ENCODE measurements around the gene SLC44A1.

DNA sequence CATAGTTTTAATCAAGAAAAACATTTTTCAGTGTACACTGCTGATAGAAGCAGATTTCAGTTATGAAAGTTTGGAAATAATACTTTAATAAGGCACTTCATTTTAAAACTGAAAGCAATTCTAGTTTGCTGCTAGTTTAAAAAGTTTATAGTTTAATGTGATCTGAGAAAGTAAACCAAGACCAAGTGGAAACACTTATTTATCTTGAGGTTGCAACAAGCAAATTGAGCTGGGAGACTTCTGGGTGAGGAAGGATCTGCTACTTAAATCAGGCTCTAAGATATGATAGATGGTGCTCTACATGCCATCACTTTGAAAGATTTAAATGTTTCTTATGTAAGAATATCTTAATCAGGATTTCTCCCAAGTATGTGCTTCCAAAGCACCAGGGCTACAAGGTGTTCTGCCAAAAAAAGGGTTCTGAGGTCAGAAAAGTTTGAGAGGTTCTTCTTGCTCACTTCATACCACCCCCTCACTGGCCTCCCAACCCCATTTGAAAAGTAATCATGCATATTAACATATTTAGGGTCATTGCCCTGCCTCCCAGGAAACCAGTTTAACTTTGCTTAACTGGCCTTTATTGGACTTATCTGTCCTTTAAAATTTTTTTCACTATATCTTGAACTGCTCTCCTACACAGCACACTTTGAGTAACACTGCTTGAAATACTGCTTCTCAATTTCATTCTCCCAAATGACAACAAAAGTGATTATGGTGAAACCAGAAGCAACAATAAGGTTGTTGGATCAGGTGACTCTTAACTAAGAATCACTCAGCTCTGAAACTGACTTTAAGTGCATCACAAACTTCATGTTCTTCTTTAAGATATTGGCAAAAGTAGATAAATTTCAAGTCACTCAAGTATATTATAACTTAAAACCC lies 15.5 kb downstream of the SLC44A1 start:
- TF ChIP-seq ZFP3 (CRISPR knock-in tag; IDR thresholded peaks at IDR 0.05) (no peak), ZFP30 (CRISPR knock-in tag; IDR thresholded peaks at IDR 0.05) (no peak)

Measured in SK-N-SH treated with all-trans-retinoic acid at 6 μM for 48 hours (cell line).